Measurements from ENCODE around the gene SHBG. TPM values are rescaled to one million over a fixed set of nuclear protein-coding genes. Genes with fewer than 3 reads are reported as not detected.

The SHBG gene
- total RNA-seq, 1 donor from 2014 or later: 0.60 TPM

- DNase-seq (ENCODE audit: low spot score in 2 of 2, unreplicated experiment in 2 of 2): no peak
- H3K9me3 Mint-ChIP-seq: peaks cover 9% of the 10 kb centered on the region
- H3K4me3 Mint-ChIP-seq: no peak overlapping the region
- TF ChIP-seq CTCF (IDR thresholded peaks at IDR 0.05; ENCODE audit: unreplicated experiment): peak; percentile 22
- no peak overlapping the region for H3K27ac Mint-ChIP-seq
- peaks cover 39% of the 10 kb centered on the region for H3K36me3 Mint-ChIP-seq
- H3K27me3 Mint-ChIP-seq (ENCODE audit: low read depth): no peaks in the 10 kb centered on the region
- H3K4me1 Mint-ChIP-seq: no peaks in the 10 kb centered on the region
Measured at GRCh38 chr17:7673239-7673638, 43.3 kb downstream of the SHBG start.

- no peak for TF ChIP-seq CTCF (IDR thresholded peaks at IDR 0.05; ENCODE audit: unreplicated experiment)
- H3K4me1 Mint-ChIP-seq: no peaks in the 10 kb centered on the region
- no peak for DNase-seq (ENCODE audit: low spot score in 2 of 2, unreplicated experiment in 2 of 2)
- H3K27me3 Mint-ChIP-seq (ENCODE audit: low read depth): no peaks in the 10 kb centered on the region
- no peak overlapping the region for H3K27ac Mint-ChIP-seq
- H3K4me3 Mint-ChIP-seq: no peak overlapping the region
- H3K36me3 Mint-ChIP-seq: peaks cover 38% of the 10 kb centered on the region
- peaks cover 9% of the 10 kb centered on the region for H3K9me3 Mint-ChIP-seq
Measured at GRCh38 chr17:7674934-7675333, 45.0 kb downstream of the SHBG start.

- Mint-ChIP-seq H3K4me1 (no peaks in the 10 kb centered on the region), H3K27ac (no peak overlapping the region), H3K9me3 (peaks cover 9% of the 10 kb centered on the region), H3K4me3 (no peak overlapping the region), H3K27me3 (ENCODE audit: low read depth) (no peaks in the 10 kb centered on the region), H3K36me3 (peaks cover 32% of the 10 kb centered on the region)
- TF ChIP-seq CTCF (IDR thresholded peaks at IDR 0.05; ENCODE audit: unreplicated experiment): no peak
- DNase-seq (ENCODE audit: low spot score in 2 of 2, unreplicated experiment in 2 of 2): no peak
Measured at GRCh38 chr17:7676533-7676932, 46.6 kb downstream of the SHBG start.

- no peak for TF ChIP-seq CTCF (IDR thresholded peaks at IDR 0.05; ENCODE audit: unreplicated experiment)
- H3K4me1 Mint-ChIP-seq: no peaks in the 10 kb centered on the region
- H3K36me3 Mint-ChIP-seq: peaks cover 28% of the 10 kb centered on the region
- no peak for DNase-seq (ENCODE audit: low spot score in 2 of 2, unreplicated experiment in 2 of 2)
- peaks cover 9% of the 10 kb centered on the region for H3K9me3 Mint-ChIP-seq
- H3K27ac Mint-ChIP-seq: no peak overlapping the region
- no peak overlapping the region for H3K4me3 Mint-ChIP-seq
- no peaks in the 10 kb centered on the region for H3K27me3 Mint-ChIP-seq (ENCODE audit: low read depth)
Measured at GRCh38 chr17:7677388-7678067, 47.6 kb downstream of the SHBG start.

Other genes starting within 250 kb of the SHBG start
- 8.2 to 9.9 TPM (median 9.0 TPM) in 3 replicates for gene TNK1, start 249.0 kb upstream of the SHBG start, total RNA-seq
- 67.4 to 69.3 TPM (median 68.4 TPM) in 3 replicates for gene PLSCR3, start 235.6 kb upstream of the SHBG start, total RNA-seq
- 65.7 to 78.3 TPM (median 69.4 TPM) in 3 replicates for gene TMEM256, start 226.0 kb upstream of the SHBG start, total RNA-seq
- 88.0 to 97.5 TPM (median 90.8 TPM) in 3 replicates for gene NLGN2, start 222.3 kb upstream of the SHBG start, total RNA-seq
- 0.38 TPM in 1 of 3 replicates, not detected in the others for gene SPEM1, start 209.8 kb upstream of the SHBG start, total RNA-seq
- gene SPEM2, start 204.5 kb upstream of the SHBG start, total RNA-seq: not detected in 3 replicates
- not detected in 3 replicates for gene SPEM3, start 201.3 kb upstream of the SHBG start, total RNA-seq
- 9.7 to 10.2 TPM (median 10.2 TPM) in 3 replicates for gene TMEM102, start 194.7 kb upstream of the SHBG start, total RNA-seq
- gene FGF11, start 190.6 kb upstream of the SHBG start, total RNA-seq: 24.8 to 26.8 TPM (median 26.5 TPM) in 3 replicates
- gene CHRNB1, start 185.1 kb upstream of the SHBG start, total RNA-seq: 15.9 to 17.7 TPM (median 16.0 TPM) in 3 replicates
- 36.4 to 40.1 TPM (median 39.7 TPM) in 3 replicates for gene ZBTB4, start 150.5 kb upstream of the SHBG start, total RNA-seq
- not detected in 3 replicates for gene SLC35G6, start 148.7 kb upstream of the SHBG start, total RNA-seq
- gene POLR2A, start 145.8 kb upstream of the SHBG start, total RNA-seq: 195 to 208 TPM (median 204 TPM) in 3 replicates
- 6.6 to 7.7 TPM (median 7.6 TPM) in 3 replicates for gene TNFSF12, start 81.1 kb upstream of the SHBG start, total RNA-seq
- 4.3 to 6.1 TPM (median 5.2 TPM) in 3 replicates for gene TNFSF13, start 71.4 kb upstream of the SHBG start, total RNA-seq
- gene SENP3, start 68.2 kb upstream of the SHBG start, total RNA-seq: 50.3 to 55.9 TPM (median 51.5 TPM) in 3 replicates
- gene CD68, start 50.5 kb upstream of the SHBG start, total RNA-seq: 0.44 to 0.86 TPM (median 0.78 TPM) in 3 replicates
- 44.8 to 45.5 TPM (median 45.5 TPM) in 3 replicates for gene MPDU1, start 46.3 kb upstream of the SHBG start, total RNA-seq
- 2.0 to 2.3 TPM (median 2.1 TPM) in 3 replicates for gene SOX15, start 40.0 kb upstream of the SHBG start, total RNA-seq
- 43.2 to 44.5 TPM (median 43.4 TPM) in 3 replicates for gene FXR2, start 15.2 kb upstream of the SHBG start, total RNA-seq
- gene SAT2, start 2.3 kb upstream of the SHBG start, total RNA-seq: 80.6 to 95.0 TPM (median 87.7 TPM) in 3 replicates
- gene ATP1B2, start 20.8 kb downstream of the SHBG start, total RNA-seq: 9.6 to 10.5 TPM (median 10.2 TPM) in 3 replicates
- gene TP53, start 57.4 kb downstream of the SHBG start, total RNA-seq: 98.8 to 105 TPM (median 101 TPM) in 3 replicates
- gene WRAP53, start 58.3 kb downstream of the SHBG start, total RNA-seq: 12.3 to 13.6 TPM (median 13.1 TPM) in 3 replicates
- 27.3 to 28.2 TPM (median 28.1 TPM) in 3 replicates for gene EFNB3, start 75.1 kb downstream of the SHBG start, total RNA-seq
- 0.18 to 0.64 TPM (median 0.25 TPM) in 3 replicates for gene DNAH2, start 87.6 kb downstream of the SHBG start, total RNA-seq
- 88.4 to 96.3 TPM (median 94.4 TPM) in 3 replicates for gene KDM6B, start 204.1 kb downstream of the SHBG start, total RNA-seq
- gene TMEM88, start 224.9 kb downstream of the SHBG start, total RNA-seq: 12.3 to 15.4 TPM (median 15.2 TPM) in 3 replicates
- gene NAA38, start 227.4 kb downstream of the SHBG start, total RNA-seq: 63.9 to 67.2 TPM (median 66.4 TPM) in 3 replicates
- 12.5 to 13.0 TPM (median 13.0 TPM) in 3 replicates for gene CYB5D1, start 227.9 kb downstream of the SHBG start, total RNA-seq

Measured in mesothelial cell of epicardium (in vitro differentiated cells).